Tibial nerve (tissue), 3 donors: ENCODE results near the gene NELL1.

ENCODE experiments used
- CTCF ChIP-seq, 5 experiments: fragments of 200-600 bp in 3 of 5; fragments of 450-650 bp in 2 of 5; sonication (generic) in 3 of 5; IDR thresholded peaks; one replicate each; pipeline ENCODE4 v1.5.1; 2016 to 2019; ENCODE audit warnings: antibody characterized with exemption in 5 of 5, mild to moderate bottlenecking in 3 of 5, moderate library complexity in 2 of 5
- POLR2A ChIP-seq, 2 donors: fragments of 450-650 bp; IDR thresholded peaks; one replicate each; pipeline ENCODE4 v1.6.1; 2017; ENCODE audit warnings: antibody characterized with exemption in 2 of 2, mild to moderate bottlenecking in 2 of 2, moderate library complexity in 2 of 2

DNA sequence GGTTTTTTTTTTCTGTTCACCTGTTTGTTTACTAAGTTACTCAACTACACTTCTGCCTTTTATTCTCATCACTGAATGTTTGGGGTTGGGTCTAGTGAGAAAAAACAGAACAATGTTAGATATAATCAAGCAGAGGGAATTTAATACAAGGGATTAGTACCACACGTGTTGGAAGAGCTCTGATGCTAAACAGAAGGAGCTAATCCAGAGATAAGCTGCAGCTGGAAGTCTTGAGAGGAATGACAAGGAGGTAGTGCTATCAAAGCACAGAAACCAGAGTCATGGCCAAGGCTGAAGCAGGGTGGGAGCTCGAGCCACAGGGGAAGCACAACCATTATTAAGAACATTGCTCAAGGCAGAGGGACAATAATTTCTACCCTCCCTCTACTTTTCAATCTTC, 919.4 kb downstream of the NELL1 start:
- TF ChIP-seq CTCF (IDR thresholded peaks at IDR 0.05) (no peak), POLR2A (IDR thresholded peaks at IDR 0.05) (no peak)
